GM12873 (cell line): ENCODE measurements around the gene KRTAP13-2.

Experiments
- TF ChIP-seq, protein P1 (sequence below): IDR thresholded peaks from 2 replicates; pipeline ENCODE4 v1.5.1; 2012; ENCODE audit warnings: low read depth, mild to moderate bottlenecking, moderate library complexity, low read length, control low read depth; ENCODE audit not compliant: insufficient read depth; ENCODE audit errors: missing control alignments

The KRTAP13-2 gene

DNA sequence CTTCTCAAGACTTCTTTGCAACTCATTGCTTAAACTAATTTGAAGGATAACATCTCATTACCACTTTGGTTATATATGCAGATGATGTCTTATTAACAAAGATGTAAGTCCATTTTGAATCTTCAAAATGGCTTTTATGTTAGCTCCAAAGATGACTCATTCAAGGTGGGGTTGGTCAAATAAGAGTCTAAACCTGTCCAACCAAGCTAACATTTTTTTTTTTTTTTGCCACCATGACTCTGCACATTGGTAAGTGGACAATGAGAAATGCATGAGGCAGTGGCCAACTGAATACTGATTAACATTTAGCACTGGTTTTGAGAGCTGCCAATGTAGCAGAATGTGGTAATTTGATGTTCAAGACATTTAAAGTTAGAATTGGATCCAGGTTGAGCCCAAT is 34.3 kb downstream of the KRTAP13-2 start:
- TF ChIP-seq, protein P1, sequence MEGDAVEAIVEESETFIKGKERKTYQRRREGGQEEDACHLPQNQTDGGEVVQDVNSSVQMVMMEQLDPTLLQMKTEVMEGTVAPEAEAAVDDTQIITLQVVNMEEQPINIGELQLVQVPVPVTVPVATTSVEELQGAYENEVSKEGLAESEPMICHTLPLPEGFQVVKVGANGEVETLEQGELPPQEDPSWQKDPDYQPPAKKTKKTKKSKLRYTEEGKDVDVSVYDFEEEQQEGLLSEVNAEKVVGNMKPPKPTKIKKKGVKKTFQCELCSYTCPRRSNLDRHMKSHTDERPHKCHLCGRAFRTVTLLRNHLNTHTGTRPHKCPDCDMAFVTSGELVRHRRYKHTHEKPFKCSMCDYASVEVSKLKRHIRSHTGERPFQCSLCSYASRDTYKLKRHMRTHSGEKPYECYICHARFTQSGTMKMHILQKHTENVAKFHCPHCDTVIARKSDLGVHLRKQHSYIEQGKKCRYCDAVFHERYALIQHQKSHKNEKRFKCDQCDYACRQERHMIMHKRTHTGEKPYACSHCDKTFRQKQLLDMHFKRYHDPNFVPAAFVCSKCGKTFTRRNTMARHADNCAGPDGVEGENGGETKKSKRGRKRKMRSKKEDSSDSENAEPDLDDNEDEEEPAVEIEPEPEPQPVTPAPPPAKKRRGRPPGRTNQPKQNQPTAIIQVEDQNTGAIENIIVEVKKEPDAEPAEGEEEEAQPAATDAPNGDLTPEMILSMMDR: no peak

DNA sequence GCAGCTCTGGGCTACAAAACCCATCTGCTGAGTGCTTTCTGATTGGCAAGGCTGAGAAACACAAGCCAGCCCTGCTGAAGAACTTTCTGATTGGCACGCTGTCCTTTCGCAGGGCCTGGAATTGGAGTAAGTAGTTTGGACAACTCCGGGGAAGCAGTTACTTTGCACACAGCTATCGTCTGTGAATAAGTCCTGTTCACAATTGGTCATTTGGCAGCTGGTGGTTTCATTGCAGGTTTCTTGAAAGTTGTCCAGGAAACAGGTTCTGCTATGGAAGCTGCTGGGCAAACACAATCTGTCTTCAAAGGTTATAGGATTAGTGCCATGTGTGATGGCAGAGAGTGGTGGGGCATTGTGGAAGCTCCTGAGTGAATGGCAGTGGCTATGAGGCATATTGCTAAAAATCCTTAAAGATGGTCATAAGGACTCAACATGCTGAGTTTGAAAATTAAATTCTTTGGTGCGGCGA is 34.8 kb downstream of the KRTAP13-2 start, which contains the start of gene KRTAP27-1:
Gene KRTAP27-1 (minus strand): TSS at position 419 of the 469 bp plus-strand sequence. CDS start 26 bp downstream, at position 393.
- TF ChIP-seq, protein P1: no peak

DNA sequence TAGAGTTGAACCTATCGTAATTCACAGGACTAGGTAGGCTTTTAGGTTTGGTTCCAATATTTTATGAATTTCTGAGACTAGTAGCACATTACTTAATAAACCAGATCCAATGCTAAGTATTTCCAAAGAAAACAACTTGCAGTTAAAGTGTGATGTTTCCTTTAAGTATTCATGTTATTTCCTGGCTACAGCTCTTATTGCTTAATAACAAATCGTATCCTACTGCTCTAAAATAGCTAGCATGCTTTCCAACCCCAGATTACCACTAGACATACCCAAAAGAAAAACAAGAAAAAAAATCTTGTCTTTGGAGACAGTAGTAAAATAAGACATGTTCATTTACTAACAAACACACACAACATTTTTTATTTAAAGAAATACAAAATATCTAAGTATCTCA is 35.5 kb downstream of the KRTAP13-2 start:
- TF ChIP-seq, protein P1: no peak

DNA sequence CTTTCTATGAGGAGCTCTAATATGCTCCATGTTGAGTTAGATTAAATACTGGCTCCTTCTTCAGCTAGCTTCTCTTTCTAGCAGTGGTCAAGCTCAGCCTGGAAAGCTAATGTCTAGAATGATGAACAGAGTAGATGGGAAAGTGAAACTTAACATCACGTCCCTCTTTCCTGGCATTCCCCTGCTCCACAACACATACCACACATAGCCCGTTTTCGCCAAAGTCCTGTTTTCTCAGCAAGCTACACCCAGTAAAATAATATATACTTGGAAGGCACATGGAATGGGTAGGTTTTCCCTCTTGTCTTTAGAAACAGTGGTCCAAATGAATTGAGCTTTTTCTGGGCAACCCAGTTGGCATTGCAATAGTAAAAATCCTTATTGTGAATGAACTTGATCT is 38.3 kb downstream of the KRTAP13-2 start:
- TF ChIP-seq, protein P1: no peak

DNA sequence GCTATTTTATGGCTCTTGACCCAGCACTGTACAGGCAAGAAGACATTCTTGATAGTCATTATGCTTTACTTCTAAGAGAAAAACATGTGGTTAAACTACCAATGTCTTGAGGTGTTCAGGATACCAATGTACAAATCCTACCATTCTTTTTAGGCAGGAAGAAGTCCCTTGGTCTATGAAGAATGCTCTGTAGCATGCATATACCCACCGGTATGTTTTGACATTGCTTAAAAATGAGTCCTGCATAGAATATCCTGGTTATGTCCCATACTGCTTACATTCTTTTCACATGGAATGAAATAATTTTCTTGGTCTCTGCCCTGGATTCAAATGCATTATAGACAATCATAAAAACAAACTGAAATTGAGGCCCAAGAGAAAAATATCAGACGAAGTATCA is 39.4 kb downstream of the KRTAP13-2 start:
- TF ChIP-seq, protein P1: no peak

DNA sequence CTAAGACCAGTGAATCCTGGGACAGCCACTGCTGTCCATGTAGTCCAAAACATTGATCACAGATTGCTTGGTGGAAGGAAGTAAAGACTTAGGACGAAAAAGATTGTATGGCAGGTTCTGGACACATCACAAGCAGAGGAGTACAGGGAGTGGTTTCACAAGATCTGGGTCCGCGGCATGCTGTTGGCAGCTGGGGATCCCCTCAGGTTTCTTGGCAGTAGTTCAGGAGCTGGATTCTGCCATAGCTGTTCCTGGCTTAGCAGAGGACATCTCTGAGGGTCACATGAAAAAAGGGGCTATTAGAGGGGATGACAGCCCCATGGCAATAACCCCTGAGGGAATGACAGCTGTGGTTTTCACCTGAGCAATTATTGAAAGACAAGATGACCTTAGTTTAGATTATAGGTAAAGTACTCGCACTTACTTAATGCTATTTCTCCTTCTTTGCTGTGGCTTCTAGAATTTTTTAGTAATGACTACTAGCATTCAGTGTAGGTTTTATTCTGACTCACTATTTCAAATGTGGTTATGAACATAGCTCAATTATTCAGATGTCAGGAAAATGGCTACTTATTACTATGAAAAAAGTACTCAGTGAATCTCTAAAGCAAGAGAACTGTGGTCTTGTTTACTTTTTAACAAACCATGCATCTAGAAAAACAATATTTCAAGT is 42.7 kb downstream of the KRTAP13-2 start:
- TF ChIP-seq, protein P1: no peak

DNA sequence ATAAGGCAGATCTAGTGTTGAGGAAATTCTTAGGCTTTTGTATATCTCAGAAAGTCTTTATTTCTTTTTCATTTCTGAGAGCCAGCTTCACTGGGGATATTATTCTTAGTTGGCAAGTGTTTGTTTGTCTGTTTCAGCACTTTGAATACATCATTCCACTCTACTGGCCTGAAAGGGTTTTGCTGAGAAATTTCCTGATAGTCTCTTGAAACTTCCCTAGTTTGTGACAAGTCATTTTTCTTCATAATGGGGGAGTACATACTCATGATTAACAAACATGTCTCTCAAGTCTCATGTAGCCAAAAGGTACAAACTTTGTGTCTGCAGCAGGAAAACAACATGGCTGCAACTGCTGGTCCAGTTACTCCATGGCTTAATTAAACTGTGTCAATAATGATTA is 45.7 kb downstream of the KRTAP13-2 start:
- TF ChIP-seq, protein P1: no peak
